Neural progenitor cell (in vitro differentiated cells): ENCODE data around the gene TMEM238. TPM values are rescaled to one million over a fixed set of nuclear protein-coding genes. Genes with fewer than 3 reads are reported as not detected.

Source experiments
- DNase-seq: peaks from one replicate; pipeline ENCODE4 v3.0.0-alpha.2; 2016; ENCODE audit warnings: low spot score
- H2AFZ ChIP-seq: fragments of 200-600 bp; sonication (generic); replicated peaks from 2 replicates; pipeline ENCODE4 v1.6.1; 2016; ENCODE audit warnings: antibody characterized with exemption
- H3F3A ChIP-seq: fragments of 200-600 bp; sonication (generic); 2 replicates; pipeline ENCODE4 v1.6.1; 2016; ENCODE audit warnings: antibody characterized with exemption, low read depth
- H3K27ac ChIP-seq: fragments of 200-600 bp; sonication (generic); 2 replicates; pipeline ENCODE4 v1.5.1; 2016; ENCODE audit warnings: mild to moderate bottlenecking
- H3K27me3 ChIP-seq: fragments of 200-600 bp; sonication (generic); 2 replicates; pipeline ENCODE4 v1.6.1; 2016; ENCODE audit warnings: mild to moderate bottlenecking, moderate library complexity
- H3K36me3 ChIP-seq: fragments of 200-600 bp; sonication (generic); 2 replicates; pipeline ENCODE4 v1.5.1; 2016
- H3K4me1 ChIP-seq: fragments of 200-600 bp; sonication (generic); 2 replicates; pipeline ENCODE4 v1.6.1; 2016; ENCODE audit warnings: mixed run types
- H3K4me2 ChIP-seq: fragments of 200-600 bp; sonication (generic); 2 replicates; pipeline ENCODE4 v1.6.1; 2016
- H3K4me3 ChIP-seq: fragments of 200-600 bp; sonication (generic); 2 replicates; pipeline ENCODE4 v1.5.1; 2016
- H3K79me2 ChIP-seq: fragments of 200-600 bp; sonication (generic); 2 replicates; pipeline ENCODE4 v1.6.1; 2016; ENCODE audit warnings: low read depth
- H3K9ac ChIP-seq: fragments of 200-600 bp; sonication (generic); 2 replicates; pipeline ENCODE4 v1.6.1; 2016
- H3K9me3 ChIP-seq: fragments of 200-600 bp; sonication (generic); 2 replicates; pipeline ENCODE4 v1.5.1; 2016; ENCODE audit warnings: low read depth
- H4K20me1 ChIP-seq: fragments of 200-600 bp; sonication (generic); 2 replicates; pipeline ENCODE4 v1.6.1; 2016; ENCODE audit warnings: low read depth
- H3K27ac Mint-ChIP-seq: 3 replicates; pipeline ENCODE4 v1.8.0; 2021; ENCODE audit warnings: mixed read lengths
- H3K27me3 Mint-ChIP-seq: 2 replicates; pipeline ENCODE4 v1.8.0; 2022; ENCODE audit warnings: low read depth, mild to moderate bottlenecking, inconsistent platforms, moderate library complexity, mixed read lengths; ENCODE audit not compliant: insufficient read depth
- H3K36me3 Mint-ChIP-seq: 3 replicates; pipeline ENCODE4 v1.8.0; 2021; ENCODE audit warnings: mixed read lengths
- H3K4me1 Mint-ChIP-seq: 3 replicates; pipeline ENCODE4 v1.8.0; 2021; ENCODE audit warnings: mixed read lengths
- H3K4me3 Mint-ChIP-seq: 3 replicates; pipeline ENCODE4 v1.8.0; 2021; ENCODE audit warnings: mild to moderate bottlenecking, moderate library complexity, mixed read lengths
- H3K9me3 Mint-ChIP-seq: 3 replicates; pipeline ENCODE4 v1.8.0; 2020; ENCODE audit warnings: mixed read lengths
- EZH2 ChIP-seq: fragments of 200-600 bp; sonication (generic); IDR thresholded peaks from 2 replicates; pipeline ENCODE4 v1.6.1; 2017; ENCODE audit warnings: antibody characterized with exemption, mild to moderate bottlenecking, moderate library complexity
- EZH2phosphoT487 ChIP-seq: fragments of 200-600 bp; sonication (generic); IDR thresholded peaks from 2 replicates; pipeline ENCODE4 v1.6.1; 2017; ENCODE audit warnings: antibody characterized with exemption
- total RNA-seq: library from RNA; depleted of rRNA; stranded (reverse); fragments of >200 nt; gene quantifications from 2 replicates; pipeline ENCODE4 v1.2.3, GENCODE V29; 2015; ENCODE audit warnings: low replicate concordance
- TF ChIP-seq, protein P1 (sequence below): fragments of 200-600 bp; sonication (generic); IDR thresholded peaks from 2 replicates; pipeline ENCODE4 v1.5.1; 2017; ENCODE audit warnings: antibody characterized with exemption, mild to moderate bottlenecking

The TMEM238 gene
- total RNA-seq, 1 donor from 2014 or later: not detected

DNA sequence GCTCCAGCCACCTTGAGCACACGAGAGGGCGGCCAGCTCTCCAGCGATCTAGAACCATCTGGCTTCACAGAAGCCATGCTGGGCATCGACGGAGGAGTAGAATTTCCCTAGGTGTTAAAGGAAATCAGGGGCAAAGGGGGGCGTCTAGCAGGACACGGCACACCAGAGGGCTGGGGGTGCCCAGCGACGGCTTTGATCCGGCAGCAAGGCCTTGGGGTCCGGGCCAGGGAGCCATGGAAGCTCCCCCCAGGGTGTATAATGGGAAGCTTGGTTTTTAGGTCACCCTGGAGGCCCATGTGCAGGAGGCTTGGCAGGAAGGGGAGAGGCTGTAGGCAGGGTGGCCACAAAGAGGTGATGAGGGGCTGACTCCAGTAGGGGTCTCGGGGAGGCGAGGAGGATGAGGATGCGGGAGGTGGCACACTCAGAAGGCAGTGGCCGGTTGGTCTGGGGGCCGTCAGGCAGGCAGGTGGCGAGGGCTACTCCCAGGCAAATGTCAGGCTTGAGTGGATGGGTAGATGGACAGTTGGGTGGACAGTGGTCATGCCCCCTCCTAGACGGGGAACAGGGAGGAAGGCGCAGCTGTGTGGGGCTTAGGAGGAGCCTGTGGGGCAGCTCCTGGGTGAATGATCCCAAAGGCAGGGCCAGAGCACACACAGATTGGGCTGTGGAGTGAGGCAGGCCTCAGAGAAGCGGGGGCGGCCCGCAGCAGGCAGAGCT, 38.8 kb downstream of the TMEM238 start:
- Histone ChIP-seq H3K4me2 (no peak overlapping the region), H3F3A (peaks cover 29% of the 10 kb centered on the region), H4K20me1 (peaks cover 63% of the 10 kb centered on the region), H3K36me3 (no peaks in the 10 kb centered on the region), H2AFZ (no peak overlapping the region), H3K27ac (no peak overlapping the region), H3K4me1 (peaks cover 29% of the 10 kb centered on the region), H3K4me3 (no peak overlapping the region), H3K27me3 (no peaks in the 10 kb centered on the region), H3K9me3 (no peaks in the 10 kb centered on the region), H3K9ac (no peak overlapping the region), H3K79me2 (peaks cover 22% of the 10 kb centered on the region)
- no peak for DNase-seq
- Mint-ChIP-seq H3K27ac (no peak overlapping the region), H3K27me3 (peaks cover 2% of the 10 kb centered on the region), H3K4me3 (peak overlapping the region; percentile 27), H3K36me3 (peaks cover 8% of the 10 kb centered on the region), H3K9me3 (no peaks in the 10 kb centered on the region), H3K4me1 (peaks cover 33% of the 10 kb centered on the region)
- TF ChIP-seq EZH2: no peak
- TF ChIP-seq, protein P1, sequence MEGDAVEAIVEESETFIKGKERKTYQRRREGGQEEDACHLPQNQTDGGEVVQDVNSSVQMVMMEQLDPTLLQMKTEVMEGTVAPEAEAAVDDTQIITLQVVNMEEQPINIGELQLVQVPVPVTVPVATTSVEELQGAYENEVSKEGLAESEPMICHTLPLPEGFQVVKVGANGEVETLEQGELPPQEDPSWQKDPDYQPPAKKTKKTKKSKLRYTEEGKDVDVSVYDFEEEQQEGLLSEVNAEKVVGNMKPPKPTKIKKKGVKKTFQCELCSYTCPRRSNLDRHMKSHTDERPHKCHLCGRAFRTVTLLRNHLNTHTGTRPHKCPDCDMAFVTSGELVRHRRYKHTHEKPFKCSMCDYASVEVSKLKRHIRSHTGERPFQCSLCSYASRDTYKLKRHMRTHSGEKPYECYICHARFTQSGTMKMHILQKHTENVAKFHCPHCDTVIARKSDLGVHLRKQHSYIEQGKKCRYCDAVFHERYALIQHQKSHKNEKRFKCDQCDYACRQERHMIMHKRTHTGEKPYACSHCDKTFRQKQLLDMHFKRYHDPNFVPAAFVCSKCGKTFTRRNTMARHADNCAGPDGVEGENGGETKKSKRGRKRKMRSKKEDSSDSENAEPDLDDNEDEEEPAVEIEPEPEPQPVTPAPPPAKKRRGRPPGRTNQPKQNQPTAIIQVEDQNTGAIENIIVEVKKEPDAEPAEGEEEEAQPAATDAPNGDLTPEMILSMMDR: no peak
- no peak for TF ChIP-seq EZH2phosphoT487

DNA sequence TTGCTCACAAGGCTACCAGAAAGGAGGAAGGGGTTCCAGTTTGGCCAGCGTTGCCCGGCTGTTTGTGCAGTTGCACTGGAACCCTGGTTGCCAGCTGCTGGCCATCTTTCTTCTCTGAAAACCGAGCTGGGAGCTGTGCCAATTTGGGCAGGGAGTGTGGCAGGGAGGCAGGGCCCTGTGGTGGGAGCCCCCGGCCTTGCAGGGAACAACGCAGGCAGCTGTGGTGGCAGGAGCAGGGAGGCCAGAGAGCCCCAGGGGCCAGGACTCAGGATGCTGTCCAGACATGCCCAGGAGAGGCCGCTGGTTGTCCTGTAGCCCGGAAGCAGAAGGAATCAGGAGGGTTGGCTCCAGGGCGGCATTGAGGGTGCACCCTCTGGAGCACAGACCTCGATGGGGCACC, 39.6 kb downstream of the TMEM238 start:
- no peaks in the 10 kb centered on the region for H3K9me3 Mint-ChIP-seq
- TF ChIP-seq EZH2phosphoT487: no peak
- TF ChIP-seq, protein P1: no peak
- no peak for TF ChIP-seq EZH2
- Histone ChIP-seq H3K4me2 (no peak overlapping the region), H3K9ac (no peak overlapping the region), H4K20me1 (peaks cover 63% of the 10 kb centered on the region), H2AFZ (no peak overlapping the region), H3K4me1 (peaks cover 28% of the 10 kb centered on the region), H3F3A (peaks cover 26% of the 10 kb centered on the region), H3K4me3 (no peak overlapping the region), H3K27me3 (no peaks in the 10 kb centered on the region), H3K79me2 (peaks cover 26% of the 10 kb centered on the region), H3K9me3 (no peaks in the 10 kb centered on the region), H3K36me3 (no peaks in the 10 kb centered on the region), H3K27ac (no peak overlapping the region)
- H3K27me3 Mint-ChIP-seq: peaks cover 4% of the 10 kb centered on the region
- H3K4me1 Mint-ChIP-seq: peaks cover 33% of the 10 kb centered on the region
- H3K36me3 Mint-ChIP-seq: peaks cover 8% of the 10 kb centered on the region
- no peak overlapping the region for H3K27ac Mint-ChIP-seq
- H3K4me3 Mint-ChIP-seq: peak overlapping the region; percentile 13
- no peak for DNase-seq

DNA sequence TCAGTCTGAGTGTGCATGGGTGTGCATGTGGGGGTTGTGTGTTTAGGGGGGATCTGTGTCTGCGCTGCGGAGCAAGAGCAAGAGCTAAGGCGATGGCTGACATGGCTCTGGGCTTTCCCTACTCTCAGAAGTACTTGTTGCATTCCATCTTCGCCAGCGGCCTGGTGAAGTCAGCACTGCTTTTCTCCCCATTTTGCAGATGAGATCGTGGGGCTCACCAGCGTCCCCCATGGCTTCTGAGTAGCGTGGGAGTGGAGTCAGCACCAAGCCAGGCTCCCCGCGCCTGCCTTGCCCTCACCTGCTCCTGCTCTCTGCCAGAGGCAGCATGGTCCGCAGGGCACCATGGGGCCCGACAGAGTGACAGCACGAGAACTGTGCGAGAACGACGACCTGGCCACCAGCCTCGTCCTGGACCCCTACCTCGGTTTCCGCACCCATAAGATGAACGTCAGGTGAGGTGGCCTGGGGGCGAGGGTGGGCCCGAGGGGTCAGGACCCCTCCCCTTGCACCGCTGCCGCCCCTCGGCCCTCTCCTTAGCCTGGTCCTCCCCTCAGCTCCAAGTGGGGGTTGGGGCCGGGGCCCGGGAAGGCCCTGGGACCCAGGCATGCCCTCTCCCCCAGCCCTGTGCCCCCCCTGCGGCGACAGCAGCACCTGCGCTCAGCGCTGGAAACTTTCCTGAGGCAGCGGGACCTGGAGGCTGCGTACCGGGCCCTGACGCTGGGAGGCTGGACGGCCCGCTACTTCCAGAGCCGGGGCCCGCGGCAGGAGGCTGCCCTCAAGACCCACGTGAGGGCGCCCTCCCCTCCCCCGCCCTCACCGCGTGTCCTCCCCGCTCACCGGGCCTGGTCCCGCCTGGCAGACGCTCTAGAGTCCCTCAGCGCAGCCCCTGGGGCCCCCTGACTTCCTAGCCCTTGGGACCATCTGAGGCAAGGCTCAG, 42.2 kb downstream of the TMEM238 start:
- H3K27me3 Mint-ChIP-seq: peaks cover 14% of the 10 kb centered on the region
- Histone ChIP-seq H3K9me3 (no peaks in the 10 kb centered on the region), H4K20me1 (peaks cover 38% of the 10 kb centered on the region), H3K4me2 (peak overlapping the region; percentile 84), H2AFZ (no peak overlapping the region), H3K4me1 (peaks cover 8% of the 10 kb centered on the region), H3K27me3 (no peaks in the 10 kb centered on the region), H3K27ac (no peak overlapping the region), H3K36me3 (no peaks in the 10 kb centered on the region), H3K9ac (no peak overlapping the region), H3F3A (peaks cover 13% of the 10 kb centered on the region), H3K4me3 (peak overlapping the region; percentile 95), H3K79me2 (peaks cover 26% of the 10 kb centered on the region)
- DNase-seq: no peak
- peaks cover 8% of the 10 kb centered on the region for H3K36me3 Mint-ChIP-seq
- no peaks in the 10 kb centered on the region for H3K9me3 Mint-ChIP-seq
- TF ChIP-seq, protein P1: no peak
- TF ChIP-seq EZH2phosphoT487: no peak
- no peak for TF ChIP-seq EZH2
- peak overlapping the region; percentile 87 for H3K4me3 Mint-ChIP-seq
- H3K4me1 Mint-ChIP-seq: peaks cover 25% of the 10 kb centered on the region
- no peak overlapping the region for H3K27ac Mint-ChIP-seq
